MM.1S (cell line): ENCODE measurements around the gene TXNRD1.

Source experiments
- EZH2 ChIP-seq: fragments of 300-600 bp; sonication (generic); optimal IDR thresholded peaks from 2 replicates; pipeline ENCODE3; 2017; ENCODE audit warnings: low read depth, mild to moderate bottlenecking, antibody characterized with exemption, low read length, mixed read lengths
- EZH2phosphoT487 ChIP-seq: fragments of 300-600 bp; sonication (generic); IDR thresholded peaks from 2 replicates; pipeline ENCODE4 v1.6.1; 2018; ENCODE audit warnings: antibody characterized with exemption, low read length
- TF ChIP-seq, protein P1 (sequence below): fragments of 300-600 bp; sonication (generic); IDR thresholded peaks from 2 replicates; pipeline ENCODE4 v1.5.1; 2016; ENCODE audit warnings: antibody characterized with exemption, low read length, mixed read lengths

DNA sequence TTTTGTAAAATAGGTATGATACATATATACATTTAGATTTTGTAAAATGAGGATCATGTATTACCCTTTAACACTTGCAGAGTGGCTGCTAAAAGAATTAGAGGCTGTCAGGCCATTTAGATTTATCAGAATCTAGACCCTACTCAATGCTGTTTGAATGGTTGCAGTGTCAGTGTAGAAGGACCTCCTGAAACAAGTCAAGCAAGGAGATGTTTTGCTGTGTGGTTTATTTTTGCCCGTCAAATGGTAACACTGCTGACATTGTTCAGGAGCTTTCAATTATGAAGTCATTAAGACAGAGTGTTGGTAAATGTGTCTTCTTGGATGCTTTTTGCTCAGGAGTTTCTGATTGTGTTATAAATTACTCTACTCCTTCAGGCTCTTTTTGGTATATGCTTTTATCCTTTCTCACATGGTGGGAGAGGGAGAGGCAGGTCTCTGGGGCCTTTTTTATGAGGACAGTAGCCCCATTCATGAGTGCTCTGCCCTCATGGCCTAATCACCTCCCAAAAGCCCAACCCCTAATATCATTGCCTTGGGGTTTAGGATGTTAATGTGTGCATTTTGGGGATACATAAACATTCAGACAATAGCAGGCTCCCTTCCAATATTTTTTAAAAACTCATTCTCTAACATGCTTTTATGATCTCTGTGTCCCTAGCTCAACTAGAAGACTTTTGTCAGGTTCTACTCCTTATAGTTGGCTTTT, 104.5 kb downstream of the TXNRD1 start:
- TF ChIP-seq, protein P1, sequence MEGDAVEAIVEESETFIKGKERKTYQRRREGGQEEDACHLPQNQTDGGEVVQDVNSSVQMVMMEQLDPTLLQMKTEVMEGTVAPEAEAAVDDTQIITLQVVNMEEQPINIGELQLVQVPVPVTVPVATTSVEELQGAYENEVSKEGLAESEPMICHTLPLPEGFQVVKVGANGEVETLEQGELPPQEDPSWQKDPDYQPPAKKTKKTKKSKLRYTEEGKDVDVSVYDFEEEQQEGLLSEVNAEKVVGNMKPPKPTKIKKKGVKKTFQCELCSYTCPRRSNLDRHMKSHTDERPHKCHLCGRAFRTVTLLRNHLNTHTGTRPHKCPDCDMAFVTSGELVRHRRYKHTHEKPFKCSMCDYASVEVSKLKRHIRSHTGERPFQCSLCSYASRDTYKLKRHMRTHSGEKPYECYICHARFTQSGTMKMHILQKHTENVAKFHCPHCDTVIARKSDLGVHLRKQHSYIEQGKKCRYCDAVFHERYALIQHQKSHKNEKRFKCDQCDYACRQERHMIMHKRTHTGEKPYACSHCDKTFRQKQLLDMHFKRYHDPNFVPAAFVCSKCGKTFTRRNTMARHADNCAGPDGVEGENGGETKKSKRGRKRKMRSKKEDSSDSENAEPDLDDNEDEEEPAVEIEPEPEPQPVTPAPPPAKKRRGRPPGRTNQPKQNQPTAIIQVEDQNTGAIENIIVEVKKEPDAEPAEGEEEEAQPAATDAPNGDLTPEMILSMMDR = no peak
- TF ChIP-seq EZH2 (no peak), EZH2phosphoT487 (no peak)
